Activated CD4-positive, alpha-beta T cell treated with anti-CD3 and anti-CD28 coated beads, Interleukin-2, amount 50 U/mL, for 48 hours (primary cell): ENCODE measurements around the gene PRKN.
"Not testable (repeated sequence)": the region's sequence is repeated elsewhere in the genome, so short reads cannot be mapped to it uniquely, and the experiment has no call there.

Source experiments
- DNase-seq, 2 experiments: peaks; one replicate each; pipeline ENCODE4 v3.0.0-alpha.2; 2020

PRKN gene

GRCh38 chr6:161940519-161940918, 787.0 kb downstream of the PRKN start:
- no peak for DNase-seq

- no peak for DNase-seq
Observed at GRCh38 chr6:161926324-161926723, 801.2 kb downstream of the PRKN start.

GRCh38 chr6:161924516-161925116, 803.0 kb downstream of the PRKN start:
- DNase-seq: no peak

- peak; percentile 25 to 41 for DNase-seq
Observed at GRCh38 chr6:161922631-161923119, 804.9 kb downstream of the PRKN start.

GRCh38 chr6:161921602-161922395, 805.8 kb downstream of the PRKN start:
- DNase-seq: no peak

GRCh38 chr6:161919691-161920090, 807.9 kb downstream of the PRKN start:
- no peak for DNase-seq

- DNase-seq: no peak
Observed at GRCh38 chr6:161918628-161919205, 808.8 kb downstream of the PRKN start.

- no peak for DNase-seq
Observed at GRCh38 chr6:161918109-161918531, 809.4 kb downstream of the PRKN start.

- no peak for DNase-seq
Observed at GRCh38 chr6:161917645-161918044, 809.9 kb downstream of the PRKN start.

GRCh38 chr6:161915456-161915964, 812.1 kb downstream of the PRKN start:
- DNase-seq: no peak

- DNase-seq: no peak
Observed at GRCh38 chr6:161908872-161909271, 818.7 kb downstream of the PRKN start.

- no peak for DNase-seq
Observed at GRCh38 chr6:161906571-161906970, 821.0 kb downstream of the PRKN start.

- DNase-seq: no peak
Observed at GRCh38 chr6:161903584-161904212, 823.9 kb downstream of the PRKN start.

GRCh38 chr6:161901740-161902426, 825.7 kb downstream of the PRKN start:
- no peak for DNase-seq

- no peak for DNase-seq
Observed at GRCh38 chr6:161894436-161894835, 833.1 kb downstream of the PRKN start.

- DNase-seq: no peak
Observed at GRCh38 chr6:161891542-161891941, 836.0 kb downstream of the PRKN start.

GRCh38 chr6:161890832-161891297, 836.7 kb downstream of the PRKN start:
- DNase-seq: no peak

- DNase-seq: no peak
Observed at GRCh38 chr6:161890133-161890831, 837.3 kb downstream of the PRKN start.

- DNase-seq: no peak
Observed at GRCh38 chr6:161889324-161889723, 838.2 kb downstream of the PRKN start.

GRCh38 chr6:161886545-161886944, 841.0 kb downstream of the PRKN start:
- not testable (repeated sequence) for DNase-seq

- DNase-seq: no peak
Observed at GRCh38 chr6:161884782-161885181, 842.8 kb downstream of the PRKN start.
